HPDE6-E6E7 (cell line): ENCODE results near the gene MAP1B.
"Not testable (repeated sequence)": the region's sequence is repeated elsewhere in the genome, so short reads cannot be mapped to it uniquely, and the experiment has no call there.

Experiments used
- DNase-seq: peaks from one replicate; pipeline ENCODE4 v3.0.0; 2011; ENCODE audit warnings: missing footprints; ENCODE audit errors: extremely low spot score

The MAP1B gene

DNA sequence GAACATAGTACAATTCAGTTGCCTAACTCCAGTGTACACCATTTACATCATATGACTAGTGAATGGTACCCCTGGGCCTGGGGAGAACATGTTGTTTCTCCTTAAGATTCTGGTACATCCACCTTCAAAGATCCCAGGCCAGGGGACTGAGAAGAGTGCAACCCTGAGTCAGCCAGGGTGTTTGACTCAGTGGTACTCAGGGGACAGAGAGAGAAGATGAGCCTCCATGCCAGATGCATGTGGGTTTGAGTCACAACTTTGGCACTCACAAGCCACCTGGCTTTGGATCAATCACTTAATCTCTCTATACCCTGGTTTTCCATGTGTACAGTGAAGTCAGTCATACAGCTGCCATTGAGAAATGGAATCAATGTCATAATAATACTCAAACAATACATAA lies 53.7 kb downstream of the MAP1B start:
- DNase-seq: no peak

DNA sequence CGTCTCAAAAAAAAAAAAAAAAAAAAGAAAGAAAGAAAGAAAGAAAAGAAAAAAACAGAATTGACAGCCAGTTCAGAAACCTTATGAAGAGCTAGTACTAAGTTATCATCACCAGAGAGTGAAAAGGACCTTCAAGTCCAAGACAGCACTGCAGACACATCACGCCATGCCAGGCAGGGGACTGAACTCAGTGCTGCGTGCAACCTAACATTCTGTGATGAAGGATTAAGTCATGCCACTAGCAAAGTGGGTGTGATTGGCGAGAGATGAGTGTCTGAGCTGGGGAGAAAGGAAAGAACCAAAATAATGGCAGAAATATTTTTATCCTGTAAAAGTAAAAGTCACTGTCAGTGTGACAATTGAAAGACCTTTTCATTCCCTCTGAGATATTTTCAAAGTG lies 54.7 kb downstream of the MAP1B start:
- no peak for DNase-seq

DNA sequence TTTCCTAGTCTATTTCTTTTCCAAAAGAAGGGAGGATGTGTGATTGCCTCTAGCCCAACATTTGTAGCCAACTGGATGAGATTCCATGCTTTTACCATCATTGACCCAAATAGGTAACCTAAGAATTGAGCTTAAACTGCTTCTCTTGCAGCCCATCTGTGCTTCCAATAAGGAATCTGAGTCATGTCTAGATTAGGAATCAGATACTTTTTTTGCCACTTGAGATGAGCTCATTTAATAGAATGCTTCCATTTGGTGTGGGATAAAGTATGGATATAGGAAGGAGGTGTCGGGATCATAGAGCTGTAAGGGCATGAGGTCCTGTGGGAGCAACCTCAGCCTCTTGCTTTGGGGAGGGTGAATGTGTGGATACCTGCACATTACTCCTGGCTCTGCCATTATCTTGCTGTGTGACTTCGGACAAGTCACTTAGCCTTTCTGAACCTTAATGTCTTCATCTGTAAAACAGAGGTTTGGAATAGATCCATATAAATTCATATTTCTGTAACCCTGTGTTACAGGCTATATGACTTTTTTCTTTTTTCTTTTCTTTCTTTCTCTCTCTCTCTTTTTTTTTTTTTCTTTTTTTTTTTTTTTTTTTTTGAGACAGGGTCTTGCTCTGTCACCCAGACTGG lies 56.2 kb downstream of the MAP1B start:
- DNase-seq: no peak

DNA sequence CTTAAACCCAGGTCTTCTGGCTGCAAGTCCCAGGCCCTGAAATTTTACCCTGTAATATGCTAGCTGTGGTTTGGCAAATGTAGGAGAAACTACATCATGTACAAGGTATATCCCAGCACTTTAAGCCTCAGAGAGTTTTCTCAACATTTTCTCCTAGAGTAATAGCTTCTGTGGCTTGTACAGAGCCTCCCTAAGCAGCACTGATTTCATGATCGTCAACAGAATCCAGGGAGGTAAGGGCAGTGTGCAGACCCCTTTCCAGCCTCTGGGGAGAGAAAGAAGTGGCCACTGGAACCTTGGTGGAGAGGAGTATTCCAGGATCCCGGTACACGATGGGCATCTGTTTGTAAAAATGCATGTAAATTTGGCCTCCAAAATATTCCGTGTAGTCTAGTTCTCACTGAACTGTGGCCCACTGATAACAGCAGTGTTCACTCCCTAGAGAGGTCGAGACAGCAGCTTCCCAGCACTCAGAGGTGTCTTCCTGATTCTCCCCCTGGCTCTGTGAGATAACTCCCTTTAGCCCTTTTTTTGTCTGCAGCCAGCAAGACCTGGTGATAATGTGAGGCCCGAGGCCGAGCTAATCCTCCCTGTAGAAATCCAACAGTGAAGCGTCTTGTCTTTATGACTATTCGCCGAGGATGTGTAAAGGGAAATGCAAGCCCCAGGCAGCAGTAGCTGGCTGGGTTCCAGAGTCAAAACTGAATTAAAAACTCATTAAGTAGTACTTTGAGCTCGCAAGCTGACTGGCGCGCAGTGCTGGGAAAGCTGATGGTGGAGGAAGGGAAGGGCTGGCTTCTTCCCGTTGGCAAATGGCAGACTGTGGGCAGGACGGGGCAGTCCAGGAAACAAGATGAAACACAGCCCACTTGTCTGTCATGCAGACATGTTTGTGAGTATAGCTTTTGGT lies 59.0 kb downstream of the MAP1B start:
- peak; percentile 53 for DNase-seq

DNA sequence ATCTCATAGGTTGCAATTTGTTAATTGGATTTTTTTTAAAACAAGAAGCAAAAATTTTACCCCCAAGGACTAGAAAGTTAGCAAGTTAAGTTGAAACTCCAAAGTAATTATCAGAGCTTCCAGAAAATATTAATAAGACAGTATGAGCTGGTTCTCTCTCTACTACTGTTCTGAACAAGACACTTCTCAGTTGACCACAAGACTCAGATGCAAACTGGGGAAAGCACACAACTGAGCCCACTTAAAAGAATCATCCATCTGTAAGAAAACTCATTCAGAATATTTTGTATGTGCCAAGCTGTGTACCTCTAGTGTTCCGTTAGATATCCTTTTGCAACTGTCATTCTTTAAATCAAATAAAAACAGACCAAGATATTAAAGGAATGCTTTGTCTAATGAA lies 60.0 kb downstream of the MAP1B start:
- DNase-seq: no peak

DNA sequence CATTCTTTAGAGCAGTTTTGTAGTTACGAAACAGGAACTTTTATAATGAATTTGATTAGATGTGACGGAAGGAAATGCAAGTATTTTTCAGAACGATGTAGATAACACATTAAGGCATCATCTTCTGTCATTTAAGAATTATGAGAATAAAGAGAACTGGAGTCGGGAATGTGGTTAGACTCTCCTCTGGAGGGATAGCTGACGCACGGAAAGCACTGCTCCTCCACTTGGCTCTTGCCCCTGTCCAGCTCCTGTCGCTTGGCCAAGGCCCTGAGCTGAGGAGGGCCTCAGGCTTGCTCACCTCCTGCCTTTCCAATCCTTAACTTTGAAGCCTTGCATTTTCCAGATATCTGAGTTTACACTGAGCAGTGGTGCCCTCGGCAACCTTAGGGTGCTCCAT lies 60.5 kb downstream of the MAP1B start:
- DNase-seq: no peak

DNA sequence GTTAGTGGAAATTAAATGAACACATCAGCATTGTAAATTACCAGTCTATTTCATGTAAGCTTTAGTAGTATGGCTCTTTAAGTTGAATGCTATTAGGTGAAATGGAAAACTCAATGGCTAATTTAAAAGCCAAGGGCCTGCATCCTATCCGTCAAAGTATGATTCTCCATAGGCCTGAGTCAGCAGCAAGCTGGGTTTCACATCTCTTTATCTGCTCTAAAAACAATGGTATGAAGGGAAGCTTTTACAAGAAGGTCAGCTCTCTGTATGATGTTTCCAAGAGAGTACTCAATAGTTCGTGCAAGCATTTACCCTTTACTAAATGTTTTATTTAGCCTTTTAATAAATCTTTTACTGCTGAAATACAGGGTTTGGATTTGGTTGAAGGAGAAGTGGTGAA lies 62.8 kb downstream of the MAP1B start:
- no peak for DNase-seq

DNA sequence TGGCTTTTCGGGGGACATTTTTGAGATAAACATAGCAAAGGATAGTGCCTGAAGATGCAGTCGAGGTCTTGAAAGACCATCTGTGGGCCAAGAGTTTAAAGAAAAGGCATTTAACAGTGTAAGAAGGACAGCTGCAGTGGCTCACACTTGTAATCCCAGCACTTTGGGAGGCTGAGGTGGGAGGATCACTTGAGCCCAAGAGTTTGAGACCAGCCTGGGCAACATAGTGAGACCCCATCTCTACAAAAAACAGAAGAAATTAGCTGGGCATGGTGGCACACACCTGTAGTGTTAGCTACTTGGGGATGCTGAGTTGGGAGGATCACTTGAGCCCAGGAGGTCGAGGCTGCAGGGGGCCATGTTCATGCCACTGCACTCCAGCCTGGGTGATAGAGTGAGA lies 63.9 kb downstream of the MAP1B start:
- DNase-seq: not testable (repeated sequence)

DNA sequence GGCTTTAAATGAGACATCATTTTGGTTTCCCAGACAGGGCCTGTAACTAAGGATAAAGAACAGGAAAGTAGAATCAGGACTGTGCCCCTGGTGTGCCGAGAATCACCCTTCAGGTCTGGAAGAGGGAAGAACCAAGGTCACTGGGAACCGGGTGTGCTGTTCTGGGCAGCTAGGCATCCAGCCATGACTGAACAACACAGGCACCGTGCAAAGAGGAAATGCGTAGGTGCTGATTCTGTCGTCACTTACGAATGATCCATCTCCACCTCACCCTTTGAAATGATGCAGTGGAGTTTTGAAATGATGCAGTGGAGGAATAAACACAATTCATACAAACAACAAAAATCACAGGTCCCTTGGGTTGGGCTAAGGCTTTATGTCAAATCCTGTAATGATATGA lies 64.4 kb downstream of the MAP1B start:
- no peak for DNase-seq

DNA sequence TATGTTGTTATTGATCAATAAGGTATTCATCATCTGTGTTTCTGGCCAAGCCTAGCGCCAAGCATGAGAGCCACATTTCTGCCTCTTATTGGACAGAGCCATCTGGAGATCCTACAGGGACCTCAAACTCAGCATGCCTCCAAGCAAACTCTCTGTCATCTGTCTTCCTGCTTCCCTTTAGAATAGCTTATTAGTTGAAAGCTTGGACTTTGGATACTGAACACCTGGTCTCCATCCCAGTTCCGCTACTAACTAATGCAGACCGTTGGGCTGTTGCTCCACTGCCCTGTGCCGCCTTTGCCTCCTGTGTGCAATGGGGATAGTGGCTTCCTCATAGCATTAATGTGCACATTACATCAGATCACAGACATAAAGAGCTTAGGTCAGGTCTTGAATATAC lies 65.5 kb downstream of the MAP1B start:
- no peak for DNase-seq

DNA sequence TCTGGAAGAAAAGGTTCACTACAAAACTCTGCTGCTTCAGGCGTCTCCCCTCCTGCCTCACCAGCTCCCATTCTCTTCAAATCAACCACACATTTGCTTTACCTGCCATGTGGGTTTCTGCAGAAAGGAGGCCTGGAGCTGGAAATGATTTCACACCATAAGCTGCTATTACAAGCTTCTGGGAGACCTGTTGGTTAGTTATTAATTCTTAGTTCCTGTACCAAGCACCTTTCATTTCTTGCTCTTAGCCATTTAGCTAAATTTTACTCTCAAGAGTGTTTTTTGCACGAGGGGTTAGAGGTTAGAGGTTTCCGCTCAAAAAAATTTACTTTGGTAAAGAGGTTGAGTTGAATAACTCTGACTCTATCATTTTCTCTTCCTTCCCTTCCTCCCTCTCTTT lies 70.3 kb downstream of the MAP1B start:
- DNase-seq: no peak

DNA sequence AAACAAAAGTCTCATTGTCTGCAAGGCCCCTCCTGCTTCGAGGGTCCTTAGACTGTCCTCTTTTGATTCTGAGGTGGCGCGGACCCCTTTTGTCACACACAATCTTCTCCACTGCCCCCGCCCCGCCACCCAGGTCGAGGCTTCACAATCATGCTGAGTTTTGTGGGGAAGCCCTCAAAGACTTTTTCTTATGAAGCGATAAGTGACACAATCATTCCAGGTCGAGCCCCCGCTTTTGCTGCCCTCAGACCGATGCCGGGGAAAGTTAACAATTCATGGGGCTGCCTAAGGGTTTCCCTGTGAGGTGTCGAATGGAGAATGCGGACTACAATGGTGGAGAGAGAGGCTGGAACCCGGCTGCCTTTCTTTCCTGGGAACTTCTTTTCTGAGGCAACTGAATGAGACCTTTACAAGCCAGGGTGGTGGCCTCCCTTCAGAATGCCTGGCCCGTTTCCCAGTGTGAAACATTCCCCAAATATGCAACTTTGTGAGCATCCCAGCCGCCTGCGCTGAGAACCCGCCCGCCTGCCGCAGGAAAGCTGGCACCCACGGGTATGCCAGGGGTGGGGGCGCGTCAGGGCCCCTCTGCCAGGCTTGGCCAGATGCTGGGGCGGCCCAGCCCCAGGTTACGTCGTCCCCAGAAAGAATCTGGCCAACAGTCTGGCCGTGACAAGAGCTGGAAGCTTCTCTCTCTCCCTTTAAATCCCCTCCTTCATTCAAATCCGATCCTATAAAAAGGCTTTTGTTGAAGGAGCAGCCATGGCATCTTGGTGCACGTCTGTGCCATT lies 71.9 kb downstream of the MAP1B start:
- peak; percentile 49 for DNase-seq

DNA sequence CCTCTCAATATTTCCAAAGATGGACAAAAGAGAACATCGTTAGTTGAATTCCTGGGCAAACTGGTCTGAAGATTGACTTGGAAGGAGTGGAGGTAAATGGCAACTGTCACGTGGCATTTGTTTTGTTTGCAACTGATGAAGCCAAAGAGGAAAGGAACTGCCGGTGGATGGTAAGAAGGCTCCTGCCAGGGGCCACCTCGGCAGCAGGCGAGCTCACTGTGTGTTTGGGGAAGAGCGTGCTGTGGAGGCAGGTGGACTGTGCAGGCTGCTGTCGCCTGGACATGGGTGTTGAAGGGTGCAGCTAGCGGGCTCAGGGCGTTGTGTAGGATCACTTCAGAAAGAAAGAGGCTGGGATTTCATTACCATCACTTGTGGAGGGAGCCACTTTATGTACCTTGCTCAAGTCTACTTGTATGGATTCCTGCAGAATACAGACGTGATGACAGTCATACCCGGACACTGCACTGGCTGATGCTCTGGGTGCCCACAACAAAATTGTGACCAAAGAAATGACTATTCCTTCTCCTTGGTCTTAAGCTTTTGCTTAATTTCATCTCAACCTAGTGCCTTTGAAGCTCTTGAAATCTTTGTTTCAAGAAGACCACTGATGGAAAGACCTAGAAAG lies 72.7 kb downstream of the MAP1B start:
- DNase-seq: no peak

DNA sequence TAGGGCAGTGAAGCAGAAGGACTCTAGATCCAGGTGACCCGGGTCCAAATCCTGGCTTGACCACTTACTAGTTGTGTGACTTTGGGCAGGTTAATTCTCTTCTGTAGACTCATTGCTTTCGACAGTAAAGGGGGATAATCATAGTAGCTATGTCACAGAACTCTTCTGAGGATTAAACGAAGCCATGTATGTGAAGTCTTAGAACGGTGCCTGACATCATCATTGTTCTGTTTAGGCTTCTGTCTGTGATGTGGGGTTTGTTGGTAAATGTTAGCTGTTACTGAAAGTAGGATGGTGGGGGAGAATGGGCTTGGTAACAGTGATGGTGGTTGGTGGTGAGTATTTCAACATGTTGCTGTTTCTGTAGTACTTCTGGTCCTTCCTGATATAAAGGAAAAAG lies 73.7 kb downstream of the MAP1B start:
- DNase-seq: no peak

DNA sequence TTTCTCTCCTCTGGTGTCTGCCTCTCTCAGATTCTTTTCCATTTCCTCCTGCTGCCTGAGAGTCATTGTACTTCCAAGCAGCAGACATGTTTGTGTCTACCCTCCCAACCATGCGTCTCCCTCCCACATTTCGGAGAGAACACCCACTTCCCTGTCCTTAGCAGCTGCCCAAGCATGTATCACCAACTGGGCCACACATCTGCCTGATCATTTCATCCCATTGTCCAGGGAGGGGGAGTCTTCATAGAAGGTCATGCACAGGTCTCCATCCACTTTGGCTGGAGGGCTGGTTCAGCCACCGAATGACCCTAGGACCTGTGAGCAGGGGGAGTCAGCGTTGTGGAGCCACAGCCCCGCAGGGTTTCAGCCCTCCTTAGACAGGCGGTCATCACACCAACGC lies 75.4 kb downstream of the MAP1B start:
- no peak for DNase-seq

DNA sequence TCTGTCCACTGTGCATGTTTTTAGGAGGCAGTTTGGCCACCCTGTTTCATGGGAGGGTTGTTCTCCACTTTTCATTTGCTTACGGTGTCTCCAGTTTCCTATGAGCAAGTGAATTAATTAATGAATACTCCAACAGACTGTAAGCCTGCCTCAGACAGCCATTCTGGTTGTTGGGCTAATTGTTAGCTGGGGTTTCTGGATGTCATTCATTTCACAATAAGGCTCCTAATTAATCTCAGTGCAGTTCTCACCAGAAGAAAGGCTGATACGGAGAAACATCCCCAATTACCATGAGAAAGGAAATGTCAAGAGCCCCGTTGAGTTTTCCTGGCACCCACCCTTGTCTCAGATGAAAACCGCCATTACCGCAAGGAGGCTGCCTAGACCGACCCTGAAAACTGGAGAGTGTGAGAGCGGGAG lies 75.8 kb downstream of the MAP1B start:
- DNase-seq: no peak

DNA sequence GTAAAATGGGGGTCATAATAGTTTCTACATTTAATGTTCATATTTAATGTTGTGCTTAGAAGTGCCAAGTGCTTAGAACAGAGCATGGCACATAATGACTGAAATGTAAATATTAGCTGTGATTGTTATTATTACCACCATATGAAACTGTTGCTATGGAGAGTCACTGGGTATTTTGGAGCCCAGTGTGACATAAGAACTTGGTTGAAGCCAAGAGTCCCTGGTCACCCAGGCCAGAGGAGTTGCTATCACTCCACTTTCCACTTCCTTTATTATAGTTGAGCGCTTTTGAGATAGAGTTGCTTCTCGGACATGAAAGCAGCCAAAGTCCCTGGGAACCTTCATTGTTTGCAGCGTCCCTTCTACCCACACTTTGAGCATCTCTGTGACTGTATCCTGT lies 77.1 kb downstream of the MAP1B start:
- DNase-seq: no peak

DNA sequence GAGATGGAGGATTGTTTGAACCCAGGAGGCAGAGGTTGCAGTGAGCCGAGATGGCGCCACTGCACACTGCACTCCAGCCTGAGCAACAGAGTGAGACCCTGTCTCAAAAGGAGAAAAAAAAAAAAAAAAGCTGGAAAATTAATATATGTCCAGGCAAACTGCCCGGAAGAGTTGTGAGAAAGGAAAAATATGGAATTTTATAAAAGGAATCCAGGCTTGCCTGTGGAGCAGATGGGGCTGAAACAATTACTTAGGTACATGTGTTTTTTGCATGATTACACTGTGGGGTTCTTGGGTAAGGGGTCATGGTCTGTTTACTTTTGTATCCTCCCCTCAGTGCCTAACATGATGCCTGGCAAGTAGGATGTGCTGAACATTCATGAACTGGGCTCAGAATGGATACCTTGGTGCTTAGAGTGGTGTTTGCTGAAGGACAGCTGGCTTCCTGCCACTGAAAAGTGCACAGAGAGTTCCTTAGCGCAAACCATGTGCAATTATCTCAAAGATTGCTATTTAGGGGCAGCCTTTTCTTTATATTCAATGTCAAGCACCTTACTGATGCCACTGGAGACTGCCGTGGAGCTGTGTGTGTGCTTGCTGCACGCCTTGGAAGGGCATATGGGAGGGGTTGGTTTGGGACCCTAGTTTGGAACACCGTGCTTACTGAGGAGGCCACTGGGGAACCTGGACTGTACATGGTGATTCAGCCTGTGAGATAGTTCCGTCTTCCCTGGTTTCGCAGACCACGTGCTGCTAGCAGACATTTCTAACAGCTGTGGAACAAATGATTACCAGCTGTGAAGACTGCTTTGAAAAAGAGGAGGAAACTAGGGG lies 78.4 kb downstream of the MAP1B start:
- no peak for DNase-seq

DNA sequence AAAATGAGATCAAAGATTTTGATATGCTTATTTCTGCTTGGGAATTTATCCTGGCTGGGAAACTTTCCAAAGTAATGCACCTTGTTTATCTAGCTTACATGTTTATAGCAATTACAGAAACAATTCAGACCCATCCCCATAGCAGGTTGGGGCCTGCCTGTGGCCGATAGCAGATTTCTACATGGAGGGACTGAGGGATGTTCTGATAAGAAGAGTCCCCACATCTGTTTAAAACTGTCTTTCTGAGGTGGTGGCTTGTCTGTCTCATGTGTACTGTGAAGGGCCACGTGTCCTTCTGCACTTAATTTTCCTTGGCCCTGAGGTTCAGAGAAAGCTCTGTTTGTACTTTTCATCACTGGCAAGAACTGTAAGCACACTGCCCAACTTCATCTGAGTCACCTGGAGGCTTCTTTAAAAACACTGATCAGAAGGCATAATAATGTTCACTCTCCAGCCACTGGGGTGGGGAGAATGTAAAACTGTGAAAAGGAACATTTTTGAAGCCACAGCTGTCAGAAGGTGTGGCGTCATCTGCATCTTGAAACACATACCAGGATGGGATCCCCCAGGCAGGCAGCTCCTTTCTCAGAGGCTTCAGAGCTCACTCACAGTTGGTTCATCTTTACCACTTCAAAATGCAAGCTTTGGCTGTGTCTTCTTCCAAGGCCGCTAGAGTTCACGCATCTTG lies 80.3 kb downstream of the MAP1B start:
- DNase-seq: no peak

DNA sequence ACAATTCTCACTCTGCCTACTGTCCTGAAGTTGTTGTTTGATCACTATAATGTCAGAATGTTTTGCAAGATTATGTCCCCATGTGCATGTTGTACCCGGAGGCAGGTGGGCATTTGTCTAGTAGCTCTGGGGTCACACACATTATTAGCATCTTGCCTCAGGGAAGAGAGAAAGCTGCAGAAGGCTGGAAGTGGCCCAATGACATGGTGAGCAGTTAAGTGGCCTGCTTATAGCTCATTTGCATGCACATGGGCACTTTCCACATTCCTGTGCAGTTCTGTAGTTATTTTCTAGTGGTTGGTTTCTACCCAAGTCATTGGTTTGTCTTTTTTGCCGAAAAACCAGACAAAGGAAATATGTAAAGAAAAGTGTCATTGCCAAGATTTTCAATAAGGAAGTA lies 80.9 kb downstream of the MAP1B start:
- no peak for DNase-seq

DNA sequence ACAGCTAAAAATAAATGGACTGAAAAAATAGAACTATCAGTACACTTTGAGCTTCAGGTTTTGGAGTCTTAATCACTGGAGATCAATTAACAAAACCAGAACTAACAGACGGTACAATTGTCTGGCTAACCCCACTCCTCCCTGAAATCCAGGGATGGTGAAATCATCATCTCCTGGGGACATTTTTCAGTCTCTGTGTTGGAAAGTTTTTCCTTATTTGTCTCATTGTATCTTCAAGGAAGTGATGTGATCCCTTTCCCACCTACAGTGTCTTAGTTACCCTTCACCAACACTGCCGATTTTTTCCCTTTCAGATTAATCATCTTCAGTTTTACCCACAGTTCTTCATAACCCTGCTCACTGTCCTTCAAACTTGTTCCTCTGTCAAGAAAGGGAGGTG lies 81.9 kb downstream of the MAP1B start:
- DNase-seq: no peak
